ENCODE results near the gene TPPP2.

TPPP2 gene

GRCh38 chr14:21057803-21058675 lies 28.0 kb downstream of the TPPP2 start, which contains the start of gene RNASE8:
Gene RNASE8, plus strand, starts transcription at chr14:21057822. Its CDS starts 71 bp downstream, at chr14:21057893.
- no peak for DNase-seq (ENCODE audit: low read depth in 2 of 2)

DNA sequence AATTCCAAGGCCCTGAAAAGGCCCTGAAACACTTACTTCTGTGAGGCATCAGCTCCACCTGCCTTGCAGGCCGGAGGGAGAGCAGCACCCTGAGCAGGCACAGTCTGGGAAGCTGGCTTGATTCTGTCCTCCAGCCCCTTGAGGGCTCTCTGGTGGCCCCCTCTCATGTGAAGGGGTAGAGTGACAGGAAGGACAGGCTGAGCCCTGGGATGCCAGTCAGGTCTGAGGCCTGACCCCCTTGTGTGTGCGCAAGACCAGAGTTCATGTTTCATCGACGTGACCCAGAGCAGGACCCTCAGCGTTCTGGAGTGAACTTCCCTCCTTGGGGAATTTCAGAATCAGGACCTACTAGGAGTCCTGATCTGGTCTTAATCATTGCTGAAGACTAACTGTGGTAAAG lies 28.9 kb downstream of the TPPP2 start:
- no peak for DNase-seq (ENCODE audit: low read depth in 2 of 2)

DNA sequence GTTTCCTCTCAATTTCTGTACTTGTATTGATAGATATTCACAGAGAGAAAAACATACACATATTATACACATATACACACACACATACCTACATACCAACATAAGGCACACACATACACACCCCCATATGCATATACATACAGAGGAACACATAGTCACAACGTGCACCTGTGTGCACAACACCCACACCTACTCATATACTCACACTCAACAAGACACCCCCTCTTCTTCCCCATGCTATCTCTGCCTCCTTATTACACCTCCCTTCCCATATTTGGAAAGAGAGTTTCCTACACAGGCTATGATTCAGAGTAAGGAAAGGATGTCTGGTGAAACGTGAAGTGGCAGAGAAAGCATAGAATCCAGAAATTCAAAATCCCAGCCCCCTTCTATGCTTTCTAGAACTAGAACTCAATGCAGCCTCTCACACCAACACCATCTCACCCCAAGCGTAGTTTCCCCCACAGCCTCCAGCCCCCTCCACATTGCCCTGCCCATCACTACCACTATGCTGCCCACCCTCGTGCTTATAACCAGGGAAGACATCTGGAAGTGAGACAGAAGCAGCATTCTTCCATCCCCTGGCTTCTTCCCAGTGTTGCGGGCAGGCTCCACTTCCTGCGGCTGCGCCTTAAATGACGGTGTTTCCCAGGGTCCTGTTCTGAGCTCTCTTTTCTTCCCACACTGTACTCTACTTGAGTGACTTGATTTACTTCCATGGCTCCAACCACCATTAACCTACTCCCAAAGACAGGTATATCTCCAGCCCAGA lies 30.0 kb downstream of the TPPP2 start:
- DNase-seq (ENCODE audit: low read depth in 2 of 2) = no peak

DNA sequence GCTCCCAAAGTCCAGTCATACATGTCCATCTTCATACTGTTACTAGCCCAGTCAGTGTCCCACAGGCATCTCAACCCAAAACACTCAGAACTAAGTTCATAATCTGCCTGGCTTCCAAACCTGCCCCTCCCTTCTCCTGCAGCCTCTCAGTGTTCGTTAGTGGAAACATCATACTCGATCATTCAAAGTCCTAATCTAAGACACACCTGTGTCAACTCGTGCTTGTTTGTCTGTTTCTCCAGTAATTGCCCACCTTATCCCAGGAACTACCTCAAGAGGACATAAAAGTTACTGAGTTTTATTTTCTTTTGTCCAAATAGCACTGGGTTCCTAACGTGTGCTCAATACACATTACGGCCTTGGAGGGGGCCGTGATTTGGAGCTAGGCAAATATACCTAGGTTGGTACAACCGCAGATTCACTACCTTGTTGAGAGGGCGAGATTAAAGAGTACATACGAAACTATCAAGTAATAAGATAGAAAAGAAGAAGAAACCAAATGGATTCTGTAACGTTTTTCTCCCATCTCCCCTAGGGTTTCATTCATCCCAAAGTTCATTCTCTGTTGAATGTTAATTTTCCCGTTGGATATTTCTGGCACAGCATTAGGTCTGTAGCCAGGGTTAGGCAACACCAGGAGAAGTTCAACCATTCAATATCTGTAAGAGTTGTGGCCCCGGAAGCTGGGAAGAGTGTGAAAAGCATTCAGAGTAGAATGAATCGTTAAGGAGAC lies 30.8 kb downstream of the TPPP2 start:
- no peak for DNase-seq (ENCODE audit: low read depth in 2 of 2)

DNA sequence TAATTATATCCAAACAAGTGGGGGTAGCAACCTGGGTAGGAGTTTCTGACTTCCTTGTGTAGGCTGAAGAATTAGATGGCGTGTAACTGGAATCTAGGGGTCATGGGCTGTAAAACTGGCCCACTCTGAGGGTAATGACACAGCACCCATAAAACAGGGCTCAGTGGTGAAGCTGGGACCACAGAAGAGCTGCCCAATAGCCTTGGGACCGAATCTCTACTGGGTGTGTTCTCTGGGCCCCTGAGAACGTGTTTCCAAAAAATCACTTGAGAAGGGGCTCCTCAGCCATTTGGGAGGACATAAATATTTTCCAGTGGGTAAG lies 31.3 kb downstream of the TPPP2 start:
- no peak for DNase-seq (ENCODE audit: low read depth in 2 of 2)

GRCh38 chr14:21063479-21063878 lies 33.5 kb downstream of the TPPP2 start:
- DNase-seq (ENCODE audit: low read depth in 2 of 2) = no peak

DNA sequence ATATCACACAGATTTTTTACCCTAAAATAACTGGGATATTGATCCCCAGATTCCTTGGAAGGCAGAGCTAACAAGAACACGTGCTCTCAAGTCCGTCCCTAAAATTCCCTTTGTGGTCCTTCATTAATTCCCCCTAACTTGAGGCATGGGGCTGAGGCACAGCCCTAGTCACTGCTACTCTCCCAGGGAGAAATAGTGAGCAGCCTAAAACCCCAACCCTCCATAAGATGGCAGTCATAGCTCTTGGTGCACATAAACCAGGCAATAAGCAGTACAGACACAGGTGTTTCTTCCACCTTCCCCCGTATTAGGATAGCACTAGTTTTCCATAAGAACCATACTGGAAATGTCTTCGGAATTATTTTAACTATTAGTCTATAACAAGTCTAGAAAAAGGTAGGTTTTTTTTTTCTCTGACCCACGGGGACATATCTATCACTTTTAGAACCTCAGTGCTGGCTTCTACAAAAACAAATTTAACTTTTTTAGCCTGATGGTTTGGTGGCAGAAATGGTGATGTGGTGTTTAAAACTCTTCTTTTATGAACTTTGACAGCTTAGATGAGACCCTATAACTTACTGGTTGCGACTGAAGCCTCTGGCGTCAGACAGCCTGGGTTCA lies 37.0 kb downstream of the TPPP2 start:
- DNase-seq (ENCODE audit: low read depth in 2 of 2) = no peak

GRCh38 chr14:21068521-21069387 lies 38.7 kb downstream of the TPPP2 start:
- peak; percentile 36 to 43 for DNase-seq (ENCODE audit: low read depth in 2 of 2)

- DNase-seq (ENCODE audit: low read depth in 2 of 2) = no peak
These were observed 39.5 kb downstream of the TPPP2 start for GRCh38 chr14:21069388-21070082.

- no peak for DNase-seq (ENCODE audit: low read depth in 2 of 2)
These were observed 40.1 kb downstream of the TPPP2 start, which contains the start of gene ARHGEF40 for GRCh38 chr14:21070083-21070609. Gene ARHGEF40, plus strand, starts transcription at chr14:21070304. Its CDS starts 93 bp downstream, at chr14:21070397.

DNA sequence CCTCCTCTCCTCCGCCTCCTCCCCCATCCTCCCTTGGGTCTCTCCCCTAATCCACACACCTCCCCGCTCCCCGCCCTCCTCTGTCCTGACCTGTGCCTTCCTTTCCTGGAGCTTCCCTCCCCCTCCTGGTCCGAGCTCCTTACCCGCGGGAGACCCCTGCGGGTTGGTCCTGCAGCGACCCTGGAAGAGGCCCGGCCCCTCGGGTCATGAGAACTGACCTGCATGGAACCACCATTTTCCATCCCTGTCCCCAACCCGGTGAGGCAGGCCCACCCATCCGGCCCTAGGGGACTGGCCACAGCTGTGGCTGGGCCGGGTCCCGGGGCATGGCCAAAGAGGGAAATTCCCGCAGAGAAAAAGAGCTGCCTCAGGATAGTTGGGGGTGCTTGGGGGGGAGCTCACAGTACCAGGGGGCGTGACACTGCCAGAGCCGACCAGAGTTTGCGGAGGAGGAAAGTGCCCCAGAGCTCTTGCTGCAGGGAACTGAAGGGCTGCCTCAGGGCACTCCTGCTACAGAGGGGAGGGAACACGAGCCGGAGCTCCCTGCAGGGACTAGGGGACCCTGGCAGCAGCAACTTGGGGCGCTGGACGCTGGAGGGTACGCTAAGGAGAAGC lies 40.7 kb downstream of the TPPP2 start:
- no peak for DNase-seq (ENCODE audit: low read depth in 2 of 2)

DNA sequence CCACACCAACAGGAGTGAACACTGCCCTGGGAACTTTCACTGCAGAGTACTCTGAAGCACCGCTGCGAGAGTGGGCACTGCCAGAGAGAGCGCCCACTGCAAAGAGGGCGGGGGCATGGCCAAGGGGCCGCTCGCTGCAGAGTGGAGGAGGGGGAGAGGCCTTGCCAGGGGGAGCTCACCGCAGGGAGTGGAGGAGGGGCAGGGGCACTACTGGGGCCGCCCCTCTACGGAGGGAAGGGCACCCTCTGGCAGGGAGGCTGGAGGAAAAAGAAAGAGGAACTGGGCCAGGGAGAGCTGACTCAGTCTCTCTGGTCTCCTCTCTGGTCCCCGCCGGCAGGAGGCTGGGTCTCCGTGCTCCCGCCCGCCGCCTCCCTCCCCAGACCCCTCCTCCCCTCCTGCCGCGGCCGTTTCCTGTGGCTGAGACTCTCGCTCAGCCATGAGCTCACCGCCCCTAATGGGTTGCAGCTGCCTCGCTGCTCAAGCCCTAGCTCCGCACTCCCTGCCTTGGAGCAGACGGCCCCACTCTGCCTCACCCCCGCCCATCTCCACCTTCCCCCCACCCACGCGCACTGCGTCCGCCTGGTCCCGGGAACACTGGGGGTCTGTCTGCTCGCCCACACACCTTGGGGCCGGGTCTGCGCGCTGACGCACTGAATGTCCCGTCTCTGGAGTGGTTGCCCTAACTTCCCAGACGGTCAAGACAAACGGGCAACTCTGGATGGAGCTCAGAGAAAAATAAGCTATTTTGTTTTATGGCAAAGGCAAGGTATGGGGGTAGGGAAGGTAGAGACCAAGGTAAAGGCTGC lies 41.4 kb downstream of the TPPP2 start:
- DNase-seq (ENCODE audit: low read depth in 2 of 2) = peak in 1 of 2 donors; percentile 40

DNA sequence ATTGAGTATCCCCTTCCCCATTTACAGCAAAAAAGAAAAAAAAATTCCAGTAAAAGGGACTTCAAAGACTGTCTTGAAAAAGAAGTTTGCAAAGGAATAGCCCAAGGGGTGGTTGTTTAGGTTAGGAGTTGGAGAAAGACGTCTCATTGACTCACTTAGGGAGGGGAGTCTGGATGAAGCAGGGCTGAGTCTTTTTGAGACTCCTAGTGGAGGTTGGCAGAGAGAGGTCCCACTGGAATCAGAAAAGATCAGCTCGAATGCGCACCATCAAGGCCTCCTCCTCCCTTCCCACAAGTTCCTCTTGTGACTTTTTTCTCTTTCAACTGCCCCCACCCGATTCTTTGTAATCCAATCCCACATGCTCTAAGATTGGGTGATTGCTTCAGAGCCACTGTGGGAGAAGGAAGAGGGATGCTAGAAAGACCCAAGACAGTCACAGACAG lies 42.0 kb downstream of the TPPP2 start:
- no peak for DNase-seq (ENCODE audit: low read depth in 2 of 2)

DNA sequence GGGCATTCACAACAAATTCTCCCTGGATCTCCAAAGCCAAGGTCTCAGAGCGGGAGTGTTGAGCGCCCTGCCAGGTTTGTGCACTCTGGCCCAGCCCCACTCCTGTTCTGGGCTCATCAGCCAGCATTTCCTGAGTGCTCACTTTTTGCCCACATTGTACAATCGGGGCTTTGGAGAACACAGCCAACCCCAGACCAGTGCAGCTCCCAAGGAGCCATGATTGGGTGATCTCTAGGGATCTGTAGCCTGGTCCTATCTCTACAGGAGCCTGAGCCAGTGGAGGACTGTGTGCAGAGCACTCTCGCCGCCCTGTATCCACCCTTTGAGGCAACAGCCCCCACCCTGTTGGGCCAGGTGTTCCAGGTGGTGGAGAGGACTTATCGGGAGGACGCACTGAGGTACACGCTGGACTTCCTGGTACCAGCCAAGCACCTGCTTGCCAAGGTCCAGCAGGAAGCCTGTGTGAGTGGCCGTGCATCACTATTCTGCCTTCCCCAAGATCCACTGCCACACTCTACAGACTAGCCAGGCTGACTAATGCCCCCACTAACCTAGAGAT lies 42.8 kb downstream of the TPPP2 start:
- DNase-seq (ENCODE audit: low read depth in 2 of 2) = no peak

DNA sequence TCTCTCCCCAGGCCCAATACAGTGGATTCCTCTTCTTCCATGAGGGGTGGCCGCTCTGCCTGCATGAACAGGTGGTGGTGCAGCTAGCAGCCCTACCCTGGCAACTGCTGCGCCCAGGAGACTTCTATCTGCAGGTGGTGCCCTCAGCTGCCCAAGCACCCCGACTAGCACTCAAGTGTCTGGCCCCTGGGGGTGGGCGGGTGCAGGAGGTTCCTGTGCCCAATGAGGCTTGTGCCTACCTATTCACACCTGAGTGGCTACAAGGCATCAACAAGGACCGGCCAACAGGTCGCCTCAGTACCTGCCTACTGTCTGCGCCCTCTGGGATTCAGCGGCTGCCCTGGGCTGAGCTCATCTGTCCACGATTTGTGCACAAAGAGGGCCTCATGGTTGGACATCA lies 43.9 kb downstream of the TPPP2 start:
- DNase-seq (ENCODE audit: low read depth in 2 of 2) = no peak

DNA sequence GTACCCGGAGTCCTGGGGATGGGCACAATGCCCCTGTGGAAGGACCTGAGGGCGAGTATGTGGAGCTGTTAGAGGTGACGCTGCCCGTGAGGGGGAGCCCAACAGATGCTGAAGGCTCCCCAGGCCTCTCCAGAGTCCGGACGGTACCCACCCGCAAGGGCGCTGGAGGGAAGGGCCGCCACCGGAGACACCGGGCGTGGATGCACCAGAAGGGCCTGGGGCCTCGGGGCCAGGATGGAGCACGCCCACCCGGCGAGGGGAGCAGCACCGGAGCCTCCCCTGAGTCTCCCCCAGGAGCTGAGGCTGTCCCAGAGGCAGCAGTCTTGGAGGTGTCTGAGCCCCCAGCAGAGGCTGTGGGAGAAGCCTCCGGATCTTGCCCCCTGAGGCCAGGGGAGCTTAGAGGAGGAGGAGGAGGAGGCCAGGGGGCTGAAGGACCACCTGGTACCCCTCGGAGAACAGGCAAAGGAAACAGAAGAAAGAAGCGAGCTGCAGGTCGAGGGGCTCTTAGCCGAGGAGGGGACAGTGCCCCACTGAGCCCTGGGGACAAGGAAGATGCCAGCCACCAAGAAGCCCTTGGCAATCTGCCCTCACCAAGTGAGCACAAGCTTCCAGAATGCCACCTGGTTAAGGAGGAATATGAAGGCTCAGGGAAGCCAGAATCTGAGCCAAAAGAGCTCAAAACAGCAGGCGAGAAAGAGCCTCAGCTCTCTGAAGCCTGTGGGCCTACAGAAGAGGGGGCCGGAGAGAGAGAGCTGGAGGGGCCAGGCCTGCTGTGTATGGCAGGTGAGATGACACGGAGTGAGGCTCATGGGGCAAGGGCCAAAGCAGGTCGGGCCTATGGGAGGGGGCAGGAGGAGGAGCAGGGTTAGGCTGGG lies 44.6 kb downstream of the TPPP2 start:
- no peak for DNase-seq (ENCODE audit: low read depth in 2 of 2)

GRCh38 chr14:21075719-21076437 lies 45.9 kb downstream of the TPPP2 start:
- DNase-seq (ENCODE audit: low read depth in 2 of 2) = no peak
